Kidney (tissue), 14 donors: ENCODE data around the gene SRSF9. TPM values are rescaled to one million over a fixed set of nuclear protein-coding genes. Genes with fewer than 3 reads are reported as not detected.

Experiments
- DNase-seq, 5 donors: peaks; one replicate each; pipeline ENCODE4 v3.0.0-alpha.2; 2013 to 2020
- FAIRE-seq: peaks from 2 replicates; lab custom pipeline; 2012; peaks lifted over from hg19 to GRCh38; lab: Jason Lieb, UNC
- H3K27ac ChIP-seq, 2 donors: one replicate each; pipeline ENCODE4 v1.7.0; 2013; ENCODE audit warnings: low read depth in 2 of 2, low read length in 2 of 2, inconsistent platforms in 1 of 2
- H3K27me3 ChIP-seq: one replicate; pipeline ENCODE4 v1.7.1; 2013; ENCODE audit warnings: low read length, inconsistent platforms; ENCODE audit not compliant: control insufficient read depth, insufficient read depth
- H3K36me3 ChIP-seq, 3 donors: one replicate each; pipeline versions ENCODE4 v1.7.0 to v1.7.1; 2013; ENCODE audit warnings: low read length in 3 of 3, control low read depth in 1 of 3, inconsistent platforms in 1 of 3; ENCODE audit not compliant: insufficient read depth in 3 of 3, control insufficient read depth in 2 of 3
- H3K4me1 ChIP-seq, 3 donors: one replicate each; pipeline versions ENCODE4 v1.7.0 to v1.7.1; 2013; ENCODE audit warnings: low read length in 3 of 3, inconsistent platforms in 1 of 3, low read depth in 1 of 3; ENCODE audit not compliant: control insufficient read depth in 2 of 3, insufficient read depth in 2 of 3
- H3K4me3 ChIP-seq, 3 donors: one replicate each; pipeline versions ENCODE4 v1.7.0 to v1.8.1; 2013; ENCODE audit warnings: low read length in 3 of 3, control low read depth in 1 of 3, inconsistent platforms in 1 of 3
- H3K9ac ChIP-seq, 3 donors: one replicate each; pipeline versions ENCODE4 v1.7.0 to v1.7.1; 2013; ENCODE audit warnings: low read length in 3 of 3, control low read depth in 1 of 3, inconsistent platforms in 1 of 3
- H3K9me3 ChIP-seq, 3 donors: one replicate each; pipeline versions ENCODE4 v1.7.0 to v1.7.1; 2013; ENCODE audit warnings: low read length in 3 of 3, control low read depth in 1 of 3, inconsistent platforms in 1 of 3; ENCODE audit not compliant: control insufficient read depth in 2 of 3, insufficient read depth in 1 of 3
- CTCF ChIP-seq: IDR thresholded peaks from 3 replicates; pipeline ENCODE4 v1.5.1; 2012; ENCODE audit warnings: mild to moderate bottlenecking, moderate library complexity, borderline replicate concordance; ENCODE audit not compliant: insufficient read depth; ENCODE audit errors: extremely low read depth
- intact Hi-C: fragments of 100-400 bp; cut with DNase I; formaldehyde crosslinking; loops from one replicate; pipeline ENCODE4 v1.11.1; 2022
- polyA plus RNA-seq: library from polyadenylated mRNA; stranded (reverse); fragments of 350-450 nt; fragmentation: Illumina TruSeq; extraction: RNeasy Lipid Tissue Mini Kit (QIAGEN cat#74804); gene quantifications from one replicate; pipeline ENCODE4 v1.2.3, GENCODE V29; 2014; ENCODE audit warnings: low read depth, low replicate concordance; ENCODE audit not compliant: insufficient read depth
- total RNA-seq: library from RNA; stranded (reverse); fragmentation: NEBNext Ultra II Directional; extraction: Animal tissue kit (Norgen Biotek cat#: 25700); gene quantifications from one replicate; pipeline ENCODE4 v1.2.1, GENCODE V29; 2021
- donor health status: control.
- donor health status: control.
- donor health status: control.
- donor health status: control.
- donor health status: control.
- donor health status: DM: yes; HTN: yes; CAD: no.
- donor health status: Normal renal cell carcinoma (clear cell type).

Gene SRSF9
- total and polyA plus RNA-seq, 2 donors from 2014 or later = 144 to 151 TPM

GRCh38 chr12:120481022-120481767 lies 11.6 kb upstream of the SRSF9 start:
- no peak for DNase-seq
- H3K4me1 ChIP-seq = no peaks in the 10 kb centered on the region
- H3K36me3 ChIP-seq = no peaks in the 10 kb centered on the region
- H3K4me3 ChIP-seq = no peak overlapping the region
- H3K9me3 ChIP-seq = no peaks in the 10 kb centered on the region
- H3K9ac ChIP-seq = no peak overlapping the region
- H3K27ac ChIP-seq = no peak overlapping the region
- no peak for FAIRE-seq
- TF ChIP-seq CTCF = no peak
- intact Hi-C loops = no loop called here
- no peaks in the 10 kb centered on the region for H3K27me3 ChIP-seq

- H3K9ac ChIP-seq = no peak overlapping the region
- H3K27ac ChIP-seq = no peak overlapping the region
- H3K27me3 ChIP-seq = no peaks in the 10 kb centered on the region
- no peak for FAIRE-seq
- no peak for DNase-seq
- intact Hi-C loops = no loop called here
- no peak for TF ChIP-seq CTCF
- H3K9me3 ChIP-seq = no peaks in the 10 kb centered on the region
- no peak overlapping the region for H3K4me3 ChIP-seq
- H3K4me1 ChIP-seq = no peaks in the 10 kb centered on the region
- no peaks in the 10 kb centered on the region for H3K36me3 ChIP-seq
Observed at GRCh38 chr12:120480211-120480610, 10.7 kb upstream of the SRSF9 start.

- Histone ChIP-seq H3K9ac (no peak overlapping the region), H3K4me3 (no peak overlapping the region), H3K27ac (no peak overlapping the region), H3K36me3 (no peaks in the 10 kb centered on the region), H3K4me1 (no peaks in the 10 kb centered on the region), H3K9me3 (no peaks in the 10 kb centered on the region), H3K27me3 (no peaks in the 10 kb centered on the region)
- no peak for TF ChIP-seq CTCF
- DNase-seq (no peak), FAIRE-seq (no peak)
- intact Hi-C loops = no loop called here
Observed at GRCh38 chr12:120479458-120479857, 9.9 kb upstream of the SRSF9 start.
